DOHH2 (cell line): ENCODE data around the gene ZMAT5.
A peak's percentile ranks its signal among the peaks of the same experiment; 100 is the strongest.

ENCODE experiments used
- H3F3A ChIP-seq: fragments of 200-600 bp; sonication (generic), shearing (Covaris generic); 2 replicates; pipeline ENCODE4 v1.6.0; 2016; ENCODE audit warnings: antibody characterized with exemption, mild to moderate bottlenecking; ENCODE audit not compliant: control insufficient read depth, insufficient read depth
- H3K27ac ChIP-seq: fragments of 200-600 bp; sonication (generic); 2 replicates; pipeline ENCODE4 v1.5.1; 2014; ENCODE audit warnings: low read depth, mild to moderate bottlenecking, low read length, moderate library complexity
- H3K27me3 ChIP-seq: fragments of 200-600 bp; sonication (generic); 2 replicates; pipeline ENCODE4 v1.6.1; 2014; ENCODE audit warnings: mild to moderate bottlenecking, low read length, mixed read lengths; ENCODE audit not compliant: control insufficient read depth
- H3K36me3 ChIP-seq: fragments of 200-600 bp; sonication (generic); 2 replicates; pipeline ENCODE4 v1.6.1; 2014; ENCODE audit warnings: mild to moderate bottlenecking, low read length, moderate library complexity, mixed read lengths; ENCODE audit not compliant: control insufficient read depth
- H3K4me1 ChIP-seq: fragments of 200-600 bp; sonication (generic); 2 replicates; pipeline ENCODE4 v1.6.1; 2014; ENCODE audit warnings: mild to moderate bottlenecking, low read length, mixed read lengths; ENCODE audit not compliant: control insufficient read depth
- H3K4me2 ChIP-seq: fragments of 200-600 bp; sonication (generic); 2 replicates; pipeline ENCODE4 v1.6.0; 2014; ENCODE audit warnings: mild to moderate bottlenecking, low read length, moderate library complexity
- H3K4me3 ChIP-seq: fragments of 200-600 bp; sonication (generic); 2 replicates; pipeline ENCODE4 v1.5.1; 2014; ENCODE audit warnings: mild to moderate bottlenecking, low read length, mixed read lengths
- H3K79me2 ChIP-seq: fragments of 200-600 bp; sonication (generic); 2 replicates; pipeline ENCODE4 v1.6.1; 2014; ENCODE audit warnings: mild to moderate bottlenecking, low read length, mixed read lengths; ENCODE audit not compliant: control insufficient read depth
- H3K9me2 ChIP-seq: fragments of 200-600 bp; sonication (generic); replicated peaks from 2 replicates; pipeline ENCODE4 v1.6.1; 2014; ENCODE audit warnings: mild to moderate bottlenecking, low read length, mixed read lengths; ENCODE audit not compliant: control insufficient read depth
- H3K9me3 ChIP-seq: fragments of 200-600 bp; sonication (generic); 2 replicates; pipeline ENCODE4 v1.6.1; 2014; ENCODE audit warnings: antibody characterized with exemption, low read length, mixed read lengths; ENCODE audit not compliant: control insufficient read depth, insufficient read depth
- H4K20me1 ChIP-seq: fragments of 200-600 bp; sonication (generic); 2 replicates; pipeline ENCODE4 v1.6.0; 2014; ENCODE audit warnings: low read depth, mild to moderate bottlenecking, antibody characterized with exemption, low read length, moderate library complexity; ENCODE audit not compliant: control insufficient read depth, insufficient read depth
- EZH2phosphoT487 ChIP-seq: fragments of 200-600 bp; sonication (generic); IDR thresholded peaks from 2 replicates; pipeline ENCODE4 v1.6.1; 2017; ENCODE audit warnings: borderline replicate concordance, mild to moderate bottlenecking, antibody characterized with exemption, low read length, moderate library complexity, mixed read lengths
- TF ChIP-seq, protein P1 (sequence below): fragments of 200-600 bp; sonication (generic); IDR thresholded peaks from one replicate; pipeline ENCODE4 v1.5.1; 2014; ENCODE audit warnings: antibody characterized with exemption, mild to moderate bottlenecking, low read depth, low read length; ENCODE audit not compliant: poor library complexity, severe bottlenecking

Gene ZMAT5

GRCh38 chr22:29765905-29766631 is 739 bp downstream of the ZMAT5 start:
- H3K36me3 ChIP-seq = peaks cover 35% of the 10 kb centered on the region
- peaks cover 45% of the 10 kb centered on the region for H3K79me2 ChIP-seq
- H3K9me2 ChIP-seq = no peaks in the 10 kb centered on the region
- no peaks in the 10 kb centered on the region for H3K27me3 ChIP-seq
- TF ChIP-seq, protein P1, sequence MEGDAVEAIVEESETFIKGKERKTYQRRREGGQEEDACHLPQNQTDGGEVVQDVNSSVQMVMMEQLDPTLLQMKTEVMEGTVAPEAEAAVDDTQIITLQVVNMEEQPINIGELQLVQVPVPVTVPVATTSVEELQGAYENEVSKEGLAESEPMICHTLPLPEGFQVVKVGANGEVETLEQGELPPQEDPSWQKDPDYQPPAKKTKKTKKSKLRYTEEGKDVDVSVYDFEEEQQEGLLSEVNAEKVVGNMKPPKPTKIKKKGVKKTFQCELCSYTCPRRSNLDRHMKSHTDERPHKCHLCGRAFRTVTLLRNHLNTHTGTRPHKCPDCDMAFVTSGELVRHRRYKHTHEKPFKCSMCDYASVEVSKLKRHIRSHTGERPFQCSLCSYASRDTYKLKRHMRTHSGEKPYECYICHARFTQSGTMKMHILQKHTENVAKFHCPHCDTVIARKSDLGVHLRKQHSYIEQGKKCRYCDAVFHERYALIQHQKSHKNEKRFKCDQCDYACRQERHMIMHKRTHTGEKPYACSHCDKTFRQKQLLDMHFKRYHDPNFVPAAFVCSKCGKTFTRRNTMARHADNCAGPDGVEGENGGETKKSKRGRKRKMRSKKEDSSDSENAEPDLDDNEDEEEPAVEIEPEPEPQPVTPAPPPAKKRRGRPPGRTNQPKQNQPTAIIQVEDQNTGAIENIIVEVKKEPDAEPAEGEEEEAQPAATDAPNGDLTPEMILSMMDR = no peak
- no peak for TF ChIP-seq EZH2phosphoT487
- peak overlapping the region; percentile 52 for H3K27ac ChIP-seq
- H3K9me3 ChIP-seq = no peaks in the 10 kb centered on the region
- H3K4me2 ChIP-seq = peak overlapping the region; percentile 66
- H4K20me1 ChIP-seq = no peaks in the 10 kb centered on the region; the same call in 1 of the 2 replicates
- H3F3A ChIP-seq = no peaks in the 10 kb centered on the region
- peaks cover 28% of the 10 kb centered on the region for H3K4me1 ChIP-seq
- H3K4me3 ChIP-seq = peak overlapping the region; percentile 98

DNA sequence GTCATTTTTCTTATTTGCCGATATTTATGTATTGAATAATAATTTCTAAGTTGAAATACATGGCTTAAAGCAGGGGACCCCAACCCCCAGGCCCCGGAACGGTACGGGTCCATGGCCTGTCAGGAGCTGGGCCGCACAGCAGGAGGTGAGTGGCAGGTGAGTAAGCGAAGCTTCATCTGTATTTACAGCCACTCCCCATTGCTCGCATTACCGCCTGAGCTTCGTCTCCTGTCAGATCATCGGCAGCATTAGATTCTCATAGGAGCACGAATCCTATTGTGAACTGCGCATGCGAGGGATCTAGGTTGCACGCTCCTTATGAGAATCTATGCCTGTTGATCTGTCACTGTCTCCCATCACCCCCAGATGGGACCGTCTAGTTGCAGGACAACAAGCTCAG is 4.5 kb downstream of the ZMAT5 start:
- no peaks in the 10 kb centered on the region; the same call in 1 of the 2 replicates for H3K36me3 ChIP-seq
- H3K27me3 ChIP-seq = no peaks in the 10 kb centered on the region
- peaks cover 17% of the 10 kb centered on the region for H3K4me1 ChIP-seq
- H3K9me2 ChIP-seq = no peaks in the 10 kb centered on the region
- no peaks in the 10 kb centered on the region for H4K20me1 ChIP-seq
- H3F3A ChIP-seq = no peaks in the 10 kb centered on the region
- H3K27ac ChIP-seq = no peak overlapping the region
- H3K4me3 ChIP-seq = no peak overlapping the region
- no peak for TF ChIP-seq EZH2phosphoT487
- TF ChIP-seq, protein P1 = no peak
- no peaks in the 10 kb centered on the region for H3K9me3 ChIP-seq
- H3K4me2 ChIP-seq = no peak overlapping the region
- H3K79me2 ChIP-seq = peaks cover 20% of the 10 kb centered on the region

DNA sequence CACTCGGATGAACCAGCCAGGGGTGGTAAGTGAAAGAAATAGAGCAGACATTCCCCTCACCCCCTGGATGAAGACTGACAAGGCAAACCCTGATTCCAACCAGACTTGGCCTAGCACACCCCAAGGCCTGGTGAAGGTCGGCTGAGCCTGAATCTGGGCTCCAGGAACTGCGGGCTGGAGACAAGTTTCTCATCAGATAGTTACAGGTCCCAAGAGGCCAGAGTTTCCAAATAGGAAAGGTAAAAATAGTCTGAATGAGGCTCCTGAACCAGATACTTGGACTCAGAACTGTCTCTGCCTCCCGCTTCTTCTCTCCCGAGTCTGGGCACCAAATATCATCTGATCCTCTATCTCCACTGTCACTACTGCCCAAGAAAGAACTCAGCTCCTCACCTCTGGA is 7.8 kb downstream of the ZMAT5 start:
- H3F3A ChIP-seq = no peaks in the 10 kb centered on the region
- H3K36me3 ChIP-seq = no peaks in the 10 kb centered on the region
- no peak overlapping the region for H3K4me2 ChIP-seq
- H3K9me3 ChIP-seq = no peaks in the 10 kb centered on the region
- no peak overlapping the region for H3K27ac ChIP-seq
- H3K27me3 ChIP-seq = no peaks in the 10 kb centered on the region
- H3K4me1 ChIP-seq = peaks cover under 1% of the 10 kb centered on the region
- H4K20me1 ChIP-seq = no peaks in the 10 kb centered on the region
- no peaks in the 10 kb centered on the region for H3K79me2 ChIP-seq
- no peak overlapping the region for H3K4me3 ChIP-seq
- TF ChIP-seq, protein P1 = no peak
- TF ChIP-seq EZH2phosphoT487 = no peak
- H3K9me2 ChIP-seq = no peaks in the 10 kb centered on the region
